IMR-90 (cell line): Measurements from ENCODE around the gene FANCE.

ENCODE experiments used
- BHLHE40 ChIP-seq: fragments of 150-350 bp; IDR thresholded peaks from 2 replicates; pipeline ENCODE4 v1.6.1; 2016; ENCODE audit warnings: mild to moderate bottlenecking, low read depth, low read length
- CEBPB ChIP-seq: IDR thresholded peaks from 2 replicates; pipeline ENCODE4 v1.6.1; 2012; ENCODE audit warnings: low read depth, low read length, improper control_type of control experiment
- FOS ChIP-seq: fragments of 150-350 bp; IDR thresholded peaks from 2 replicates; pipeline ENCODE4 v1.6.1; 2016; ENCODE audit warnings: low read depth, low read length
- MAFK ChIP-seq: IDR thresholded peaks from 2 replicates; pipeline ENCODE4 v1.6.1; 2012; ENCODE audit warnings: low read depth, low read length, improper control_type of control experiment
- MAZ ChIP-seq: IDR thresholded peaks from 2 replicates; pipeline ENCODE4 v1.6.1; 2012; ENCODE audit warnings: low read depth, mild to moderate bottlenecking, low read length, improper control_type of control experiment, moderate library complexity, borderline replicate concordance
- MXI1 ChIP-seq: IDR thresholded peaks from 2 replicates; pipeline ENCODE4 v1.6.1; 2012; ENCODE audit warnings: low read depth, mild to moderate bottlenecking, low read length, moderate library complexity, borderline replicate concordance
- NFE2L2 ChIP-seq: fragments of 150-350 bp; IDR thresholded peaks from 2 replicates; pipeline ENCODE4 v1.6.1; 2016; ENCODE audit warnings: low read depth, mild to moderate bottlenecking, low read length
- POLR2A ChIP-seq: IDR thresholded peaks from 2 replicates; pipeline ENCODE4 v1.6.1; 2012; ENCODE audit warnings: mild to moderate bottlenecking, low read depth, low read length
- RAD21 ChIP-seq: IDR thresholded peaks from 2 replicates; pipeline ENCODE4 v1.6.1; 2012; ENCODE audit warnings: low read length, improper control_type of control experiment
- RCOR1 ChIP-seq: IDR thresholded peaks from 2 replicates; pipeline ENCODE4 v1.6.1; 2012; ENCODE audit warnings: mild to moderate bottlenecking, low read length, improper control_type of control experiment; ENCODE audit not compliant: insufficient replicate concordance
- SMC3 ChIP-seq: fragments of 150-350 bp; IDR thresholded peaks from 2 replicates; pipeline ENCODE4 v1.6.1; 2016; ENCODE audit warnings: low read depth, mild to moderate bottlenecking, antibody characterized with exemption, low read length, moderate library complexity
- TF ChIP-seq, protein P1 (sequence below): conservative IDR thresholded peaks from 2 replicates; pipeline ENCODE4 v1.5.1; 2012; ENCODE audit warnings: mild to moderate bottlenecking, low read depth, low read length, improper control_type of control experiment
- TF ChIP-seq, protein P2 (sequence below): fragments of 150-350 bp; IDR thresholded peaks from 2 replicates; pipeline ENCODE4 v1.6.1; 2016; ENCODE audit warnings: low read depth, mild to moderate bottlenecking, low read length, moderate library complexity, borderline replicate concordance
- TF ChIP-seq, protein P3 (sequence below): fragments of 150-350 bp; IDR thresholded peaks from 2 replicates; pipeline ENCODE4 v1.6.1; 2017; ENCODE audit warnings: mild to moderate bottlenecking, antibody characterized with exemption, low read length, low read depth

DNA sequence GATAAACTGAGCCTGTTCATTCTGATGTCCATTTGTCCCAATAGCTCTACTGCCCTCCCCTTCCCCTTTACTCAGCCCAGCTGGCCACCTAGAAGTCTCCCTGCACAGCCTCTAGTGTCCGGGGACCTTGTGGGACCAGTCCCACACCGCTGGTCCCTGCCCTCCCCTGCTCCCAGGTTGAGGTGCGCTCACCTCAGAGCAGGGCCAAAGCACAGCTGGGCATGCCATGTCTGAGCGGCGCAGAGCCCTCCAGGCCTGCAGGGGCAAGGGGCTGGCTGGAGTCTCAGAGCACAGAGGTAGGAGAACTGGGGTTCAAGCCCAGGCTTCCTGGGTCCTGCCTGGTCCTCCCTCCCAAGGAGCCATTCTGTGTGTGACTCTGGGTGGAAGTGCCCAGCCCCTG lies 24.7 kb upstream of the FANCE start:
- TF ChIP-seq RAD21, result no peak
- TF ChIP-seq RCOR1, result no peak
- no peak for TF ChIP-seq POLR2A
- TF ChIP-seq, protein P1, sequence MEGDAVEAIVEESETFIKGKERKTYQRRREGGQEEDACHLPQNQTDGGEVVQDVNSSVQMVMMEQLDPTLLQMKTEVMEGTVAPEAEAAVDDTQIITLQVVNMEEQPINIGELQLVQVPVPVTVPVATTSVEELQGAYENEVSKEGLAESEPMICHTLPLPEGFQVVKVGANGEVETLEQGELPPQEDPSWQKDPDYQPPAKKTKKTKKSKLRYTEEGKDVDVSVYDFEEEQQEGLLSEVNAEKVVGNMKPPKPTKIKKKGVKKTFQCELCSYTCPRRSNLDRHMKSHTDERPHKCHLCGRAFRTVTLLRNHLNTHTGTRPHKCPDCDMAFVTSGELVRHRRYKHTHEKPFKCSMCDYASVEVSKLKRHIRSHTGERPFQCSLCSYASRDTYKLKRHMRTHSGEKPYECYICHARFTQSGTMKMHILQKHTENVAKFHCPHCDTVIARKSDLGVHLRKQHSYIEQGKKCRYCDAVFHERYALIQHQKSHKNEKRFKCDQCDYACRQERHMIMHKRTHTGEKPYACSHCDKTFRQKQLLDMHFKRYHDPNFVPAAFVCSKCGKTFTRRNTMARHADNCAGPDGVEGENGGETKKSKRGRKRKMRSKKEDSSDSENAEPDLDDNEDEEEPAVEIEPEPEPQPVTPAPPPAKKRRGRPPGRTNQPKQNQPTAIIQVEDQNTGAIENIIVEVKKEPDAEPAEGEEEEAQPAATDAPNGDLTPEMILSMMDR, result no peak
- TF ChIP-seq, protein P2, sequence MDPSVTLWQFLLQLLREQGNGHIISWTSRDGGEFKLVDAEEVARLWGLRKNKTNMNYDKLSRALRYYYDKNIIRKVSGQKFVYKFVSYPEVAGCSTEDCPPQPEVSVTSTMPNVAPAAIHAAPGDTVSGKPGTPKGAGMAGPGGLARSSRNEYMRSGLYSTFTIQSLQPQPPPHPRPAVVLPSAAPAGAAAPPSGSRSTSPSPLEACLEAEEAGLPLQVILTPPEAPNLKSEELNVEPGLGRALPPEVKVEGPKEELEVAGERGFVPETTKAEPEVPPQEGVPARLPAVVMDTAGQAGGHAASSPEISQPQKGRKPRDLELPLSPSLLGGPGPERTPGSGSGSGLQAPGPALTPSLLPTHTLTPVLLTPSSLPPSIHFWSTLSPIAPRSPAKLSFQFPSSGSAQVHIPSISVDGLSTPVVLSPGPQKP, result no peak
- TF ChIP-seq FOS, result no peak
- TF ChIP-seq SMC3, result no peak
- TF ChIP-seq CEBPB, result no peak
- TF ChIP-seq, protein P3, sequence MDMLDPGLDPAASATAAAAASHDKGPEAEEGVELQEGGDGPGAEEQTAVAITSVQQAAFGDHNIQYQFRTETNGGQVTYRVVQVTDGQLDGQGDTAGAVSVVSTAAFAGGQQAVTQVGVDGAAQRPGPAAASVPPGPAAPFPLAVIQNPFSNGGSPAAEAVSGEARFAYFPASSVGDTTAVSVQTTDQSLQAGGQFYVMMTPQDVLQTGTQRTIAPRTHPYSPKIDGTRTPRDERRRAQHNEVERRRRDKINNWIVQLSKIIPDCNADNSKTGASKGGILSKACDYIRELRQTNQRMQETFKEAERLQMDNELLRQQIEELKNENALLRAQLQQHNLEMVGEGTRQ, result no peak
- no peak for TF ChIP-seq MAZ
- no peak for TF ChIP-seq NFE2L2
- TF ChIP-seq BHLHE40, result no peak
- TF ChIP-seq MAFK, result no peak
- no peak for TF ChIP-seq MXI1
